ENCODE data around the gene PAGR1. TPM values are rescaled to one million over a fixed set of nuclear protein-coding genes. Genes with fewer than 3 reads are reported as not detected.

The PAGR1 gene
- polyA plus RNA-seq, 1 of the 3 experiments (the other 2 are of a cell fraction) = 57.7 TPM

GRCh38 chr16:29813644-29814562, 2.0 kb upstream of the PAGR1 start:
- Histone ChIP-seq H3K9me2 (no peaks in the 10 kb centered on the region), H2AFZ (ENCODE audit: low read depth) (no peak overlapping the region), H3K4me1 (ENCODE audit: control insufficient read depth in 1 of 2, insufficient read depth in 2 of 2, low read depth in 1 of 2, low read length in 1 of 2) (peaks cover 45 to 62% of the 10 kb centered on the region in 2 experiments), H3K27me3 (ENCODE audit: insufficient read depth) (no peaks in the 10 kb centered on the region), H3K4me2 (peak overlapping the region; percentile 97), H4K20me1 (ENCODE audit: insufficient read depth) (peaks cover 11% of the 10 kb centered on the region), H3F3A (replicated peaks; ENCODE audit: insufficient read depth) (peaks cover 39% of the 10 kb centered on the region), H3K4me3 (ENCODE audit: low read depth in 2 of 2, low read length in 1 of 2) (peak overlapping the region in 1 of 2 experiments; percentile 72; a peak in 1 of 4 replicates), H3K9me3 (no peaks in the 10 kb centered on the region), H3K79me2 (ENCODE audit: insufficient read depth) (peaks cover 75% of the 10 kb centered on the region), H3K9ac (no peak overlapping the region), H3K27ac (ENCODE audit: low read depth in 2 of 2, low read length in 1 of 2) (peak overlapping the region in 1 of 2 experiments; percentile 97; a peak in 1 of 4 replicates), H3K36me3 (replicated peaks in 1 of 2; ENCODE audit: control insufficient read depth in 1 of 2, insufficient read depth in 2 of 2, low read length in 1 of 2) (peaks cover 9 to 21% of the 10 kb centered on the region in 2 experiments)
- POLR2A ChIA-PET = no interaction called here
- WGBS (ENCODE audit: low lambda C conversion rate) = 93% methylated on average over 19 of the region's 24 CpGs
- TF ChIP-seq ELF1 (IDR thresholded peaks at IDR 0.05) (no peak), NRF1 (IDR thresholded peaks at IDR 0.05; ENCODE audit: low read depth, low read length) (no peak), GATA2 (CRISPR knock-in tag; IDR thresholded peaks at IDR 0.05) (no peak), RAD21 (IDR thresholded peaks at IDR 0.05; ENCODE audit: low read length) (no peak), NFIC (IDR thresholded peaks at IDR 0.05; ENCODE audit: borderline replicate concordance) (no peak), SMC3 (IDR thresholded peaks at IDR 0.05; ENCODE audit: low read depth, low read length) (no peak), TEAD4 (IDR thresholded peaks at IDR 0.05; ENCODE audit: borderline replicate concordance, insufficient read depth) (no peak), USF1 (IDR thresholded peaks at IDR 0.05; ENCODE audit: borderline replicate concordance, low read depth) (no peak), CTCF (IDR thresholded peaks at IDR 0.05) (no peak), FOSL2 (IDR thresholded peaks at IDR 0.05; ENCODE audit: borderline replicate concordance, low read depth) (no peak), CHD2 (IDR thresholded peaks at IDR 0.05; ENCODE audit: low read length, partially characterized antibody) (no peak), JUND (IDR thresholded peaks at IDR 0.05) (no peak), MXI1 (IDR thresholded peaks at IDR 0.05; ENCODE audit: low read depth, low read length) (no peak), RXRA (IDR thresholded peaks at IDR 0.05; ENCODE audit: borderline replicate concordance, low read depth) (no peak), TAF1 (IDR thresholded peaks at IDR 0.05; ENCODE audit: borderline replicate concordance, low read depth, low read length) (no peak), REST (IDR thresholded peaks at IDR 0.05; ENCODE audit: low read depth, low read length) (no peak), EP300 (IDR thresholded peaks at IDR 0.05; ENCODE audit: borderline replicate concordance in 1 of 2, low read depth in 1 of 2, low read length in 1 of 2) (no peak), YY1 (IDR thresholded peaks at IDR 0.05; ENCODE audit: low read depth) (no peak)
- DNase-seq = no peak
- CTCF ChIA-PET = interaction anchor here (0.7 to 3.1 kb wide), 5 partner anchors 11 to 184 kb away, joined by 3 to 14 read pairs (median 3); no protein-coding TSS in a partner anchor
